ENCODE data around the gene CNTN2. TPM values are rescaled to one million over a fixed set of nuclear protein-coding genes. Genes with fewer than 3 reads are reported as not detected.

The CNTN2 gene
- polyA plus RNA-seq, 4 donors = under 0.01 to 1.7 (median 0.35) TPM; not detected in 1

- no peak for FAIRE-seq
- 90 to 94% (median 92%) methylated on average over 11 of the region's 11 CpGs for WGBS, 3 donors
Measured at GRCh38 chr1:205074084-205074483, 31.1 kb downstream of the CNTN2 start.

GRCh38 chr1:205074513-205074912 is 31.5 kb downstream of the CNTN2 start:
- no peaks in the 10 kb centered on the region for H3K36me3 ChIP-seq (ENCODE audit: control insufficient read depth in 3 of 3, insufficient read depth in 2 of 3, low read depth in 1 of 3, low read length in 3 of 3)
- H3K27me3 ChIP-seq (ENCODE audit: control insufficient read depth in 3 of 3, insufficient read depth in 3 of 3, low read length in 3 of 3) = no peaks in the 10 kb centered on the region
- DNase-seq = no peak
- H3K4me3 ChIP-seq (ENCODE audit: low read depth in 1 of 3, low read length in 3 of 3) = no peak overlapping the region
- WGBS, 3 donors = 92 to 94% (median 94%) methylated on average over 7 of the region's 7 CpGs
- H3K4me1 ChIP-seq (ENCODE audit: control insufficient read depth in 3 of 3, insufficient read depth in 2 of 3, low read depth in 1 of 3, low read length in 2 of 3) = no peaks in the 10 kb centered on the region
- no peak overlapping the region for H3K27ac ChIP-seq (ENCODE audit: low read depth in 1 of 3, low read length in 2 of 3)
- no peak for FAIRE-seq
- no peaks in the 10 kb centered on the region for H3K9me3 ChIP-seq (ENCODE audit: control insufficient read depth in 2 of 2, insufficient read depth in 1 of 2, low read depth in 1 of 2, low read length in 1 of 2)

More at GRCh38 chr1:205074084-205074483, 31.1 kb downstream of the CNTN2 start:
- no peak for DNase-seq
- Histone ChIP-seq H3K27ac (ENCODE audit: low read depth in 1 of 3, low read length in 2 of 3) (no peak overlapping the region), H3K9me3 (ENCODE audit: control insufficient read depth in 2 of 2, insufficient read depth in 1 of 2, low read depth in 1 of 2, low read length in 1 of 2) (no peaks in the 10 kb centered on the region), H3K4me1 (ENCODE audit: control insufficient read depth in 3 of 3, insufficient read depth in 2 of 3, low read depth in 1 of 3, low read length in 2 of 3) (no peaks in the 10 kb centered on the region), H3K36me3 (ENCODE audit: control insufficient read depth in 3 of 3, insufficient read depth in 2 of 3, low read depth in 1 of 3, low read length in 3 of 3) (no peaks in the 10 kb centered on the region), H3K4me3 (ENCODE audit: low read depth in 1 of 3, low read length in 3 of 3) (no peak overlapping the region), H3K27me3 (ENCODE audit: control insufficient read depth in 3 of 3, insufficient read depth in 3 of 3, low read length in 3 of 3) (no peaks in the 10 kb centered on the region)

GRCh38 chr1:205075642-205076155 is 32.7 kb downstream of the CNTN2 start:
- no peaks in the 10 kb centered on the region for H3K4me1 ChIP-seq (ENCODE audit: control insufficient read depth in 3 of 3, insufficient read depth in 2 of 3, low read depth in 1 of 3, low read length in 2 of 3)
- H3K27ac ChIP-seq (ENCODE audit: low read depth in 1 of 3, low read length in 2 of 3) = no peak overlapping the region
- no peaks in the 10 kb centered on the region for H3K9me3 ChIP-seq (ENCODE audit: control insufficient read depth in 2 of 2, insufficient read depth in 1 of 2, low read depth in 1 of 2, low read length in 1 of 2)
- H3K36me3 ChIP-seq (ENCODE audit: control insufficient read depth in 3 of 3, insufficient read depth in 2 of 3, low read depth in 1 of 3, low read length in 3 of 3) = no peaks in the 10 kb centered on the region
- no peak overlapping the region for H3K4me3 ChIP-seq (ENCODE audit: low read depth in 1 of 3, low read length in 3 of 3)
- FAIRE-seq (no peak), DNase-seq (no peak)
- WGBS, 3 donors = 57 to 72% (median 58%) methylated on average over 7 of the region's 7 CpGs
- H3K27me3 ChIP-seq (ENCODE audit: control insufficient read depth in 3 of 3, insufficient read depth in 3 of 3, low read length in 3 of 3) = no peaks in the 10 kb centered on the region

DNA sequence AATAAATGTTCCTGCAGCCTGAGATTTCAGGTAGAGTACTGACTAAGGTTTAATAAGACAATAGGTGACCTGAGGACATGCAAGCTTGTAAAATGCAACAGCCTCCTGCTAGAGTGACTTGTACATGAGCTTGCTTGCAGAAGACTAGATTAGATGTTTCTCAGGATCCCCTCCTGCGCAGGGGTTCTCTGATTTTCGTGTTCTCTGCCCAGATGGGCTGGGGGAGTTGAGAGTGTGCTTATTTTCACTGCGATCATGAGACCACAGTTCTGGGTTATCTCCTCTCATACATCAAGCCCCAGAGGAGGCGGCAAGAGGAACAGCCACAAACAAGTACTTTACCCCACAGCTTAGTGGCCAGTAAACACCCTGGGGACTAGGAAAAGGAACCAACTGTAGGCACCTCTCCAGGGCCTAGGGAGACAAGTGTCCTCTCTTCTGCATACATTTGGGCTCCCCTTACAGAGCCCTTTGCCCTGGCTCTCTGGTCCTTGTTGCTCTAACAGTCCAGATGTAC is 33.3 kb downstream of the CNTN2 start:
- no peak overlapping the region for H3K27ac ChIP-seq (ENCODE audit: low read depth in 1 of 3, low read length in 2 of 3)
- WGBS, 3 donors = 75 to 90% (median 77%) methylated on average over 4 of the region's 4 CpGs
- no peaks in the 10 kb centered on the region for H3K4me1 ChIP-seq (ENCODE audit: control insufficient read depth in 3 of 3, insufficient read depth in 2 of 3, low read depth in 1 of 3, low read length in 2 of 3)
- no peak for FAIRE-seq
- no peak overlapping the region for H3K4me3 ChIP-seq (ENCODE audit: low read depth in 1 of 3, low read length in 3 of 3)
- DNase-seq = no peak
- H3K9me3 ChIP-seq (ENCODE audit: control insufficient read depth in 2 of 2, insufficient read depth in 1 of 2, low read depth in 1 of 2, low read length in 1 of 2) = no peaks in the 10 kb centered on the region
- H3K27me3 ChIP-seq (ENCODE audit: control insufficient read depth in 3 of 3, insufficient read depth in 3 of 3, low read length in 3 of 3) = no peaks in the 10 kb centered on the region
- no peaks in the 10 kb centered on the region for H3K36me3 ChIP-seq (ENCODE audit: control insufficient read depth in 3 of 3, insufficient read depth in 2 of 3, low read depth in 1 of 3, low read length in 3 of 3)

DNA sequence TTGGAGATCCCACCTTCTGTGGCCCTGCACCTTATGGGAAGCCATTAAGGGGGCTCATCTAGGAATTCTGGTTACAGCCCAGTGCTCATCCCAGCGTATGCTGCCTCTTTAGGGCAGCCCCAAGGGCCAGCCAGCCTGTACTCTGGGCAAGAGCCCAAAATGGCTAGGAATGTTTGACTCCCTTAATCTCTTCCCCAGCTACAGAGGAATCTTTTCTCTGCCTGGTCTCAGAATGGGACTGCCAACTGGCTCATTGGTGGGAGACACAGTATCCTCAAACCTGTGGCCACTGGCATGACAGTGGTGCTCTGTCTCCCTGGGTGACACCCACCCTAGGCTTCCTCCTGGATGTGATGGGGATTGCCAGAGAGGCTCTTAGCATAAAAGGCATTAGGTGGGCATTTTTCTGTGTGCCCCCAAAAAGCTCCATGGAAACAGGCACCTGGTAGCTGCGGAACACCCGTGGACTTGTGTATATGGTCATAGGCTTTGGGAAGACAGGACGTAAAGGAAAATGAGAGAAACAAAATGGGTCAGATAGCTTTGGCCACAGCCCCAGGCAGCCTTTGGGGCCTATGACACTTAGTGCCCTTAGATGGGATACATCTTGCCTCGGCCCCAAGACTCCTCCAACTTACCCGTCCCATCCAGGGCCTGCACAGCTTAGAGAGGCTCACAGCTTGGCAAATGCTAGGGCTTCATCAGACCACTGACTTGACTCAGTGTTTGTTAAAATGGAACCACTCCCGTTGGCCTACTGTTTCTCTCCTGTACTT is 34.3 kb downstream of the CNTN2 start:
- H3K9me3 ChIP-seq (ENCODE audit: control insufficient read depth in 2 of 2, insufficient read depth in 1 of 2, low read depth in 1 of 2, low read length in 1 of 2) = no peaks in the 10 kb centered on the region
- no peak overlapping the region for H3K27ac ChIP-seq (ENCODE audit: low read depth in 1 of 3, low read length in 2 of 3)
- 89 to 90% (median 89%) methylated on average over 7 of the region's 7 CpGs for WGBS, 3 donors
- no peaks in the 10 kb centered on the region for H3K4me1 ChIP-seq (ENCODE audit: control insufficient read depth in 3 of 3, insufficient read depth in 2 of 3, low read depth in 1 of 3, low read length in 2 of 3)
- H3K4me3 ChIP-seq (ENCODE audit: low read depth in 1 of 3, low read length in 3 of 3) = no peak overlapping the region
- no peak for DNase-seq
- no peaks in the 10 kb centered on the region for H3K27me3 ChIP-seq (ENCODE audit: control insufficient read depth in 3 of 3, insufficient read depth in 3 of 3, low read length in 3 of 3)
- H3K36me3 ChIP-seq (ENCODE audit: control insufficient read depth in 3 of 3, insufficient read depth in 2 of 3, low read depth in 1 of 3, low read length in 3 of 3) = no peaks in the 10 kb centered on the region
- FAIRE-seq = no peak

DNA sequence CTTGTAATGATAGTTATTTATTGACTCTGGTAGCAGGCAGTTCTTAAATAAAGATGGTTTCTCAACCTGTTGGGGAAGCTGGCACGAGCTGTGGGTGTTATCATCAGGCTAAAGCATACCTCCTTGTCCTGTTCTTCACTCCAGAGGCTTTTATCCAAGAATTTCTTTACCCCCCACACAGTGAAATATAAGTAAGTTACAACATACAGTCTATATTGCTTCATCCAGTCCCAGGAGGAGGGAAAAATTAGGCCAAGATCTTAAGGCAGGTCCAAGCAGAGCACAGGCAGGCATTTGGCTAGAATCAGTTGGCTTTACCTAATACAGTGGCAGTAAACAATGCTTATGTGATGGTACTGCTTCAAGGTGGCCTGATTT is 34.9 kb downstream of the CNTN2 start:
- no peaks in the 10 kb centered on the region for H3K27me3 ChIP-seq (ENCODE audit: control insufficient read depth in 3 of 3, insufficient read depth in 3 of 3, low read length in 3 of 3)
- H3K36me3 ChIP-seq (ENCODE audit: control insufficient read depth in 3 of 3, insufficient read depth in 2 of 3, low read depth in 1 of 3, low read length in 3 of 3) = no peaks in the 10 kb centered on the region
- H3K27ac ChIP-seq (ENCODE audit: low read depth in 1 of 3, low read length in 2 of 3) = no peak overlapping the region
- no peak for FAIRE-seq
- no peaks in the 10 kb centered on the region for H3K4me1 ChIP-seq (ENCODE audit: control insufficient read depth in 3 of 3, insufficient read depth in 2 of 3, low read depth in 1 of 3, low read length in 2 of 3)
- H3K9me3 ChIP-seq (ENCODE audit: control insufficient read depth in 2 of 2, insufficient read depth in 1 of 2, low read depth in 1 of 2, low read length in 1 of 2) = no peaks in the 10 kb centered on the region
- 78 to 86% (median 83%) methylated on average over 1 of the region's 1 CpG for WGBS, 3 donors
- no peak overlapping the region for H3K4me3 ChIP-seq (ENCODE audit: low read depth in 1 of 3, low read length in 3 of 3)
- no peak for DNase-seq

DNA sequence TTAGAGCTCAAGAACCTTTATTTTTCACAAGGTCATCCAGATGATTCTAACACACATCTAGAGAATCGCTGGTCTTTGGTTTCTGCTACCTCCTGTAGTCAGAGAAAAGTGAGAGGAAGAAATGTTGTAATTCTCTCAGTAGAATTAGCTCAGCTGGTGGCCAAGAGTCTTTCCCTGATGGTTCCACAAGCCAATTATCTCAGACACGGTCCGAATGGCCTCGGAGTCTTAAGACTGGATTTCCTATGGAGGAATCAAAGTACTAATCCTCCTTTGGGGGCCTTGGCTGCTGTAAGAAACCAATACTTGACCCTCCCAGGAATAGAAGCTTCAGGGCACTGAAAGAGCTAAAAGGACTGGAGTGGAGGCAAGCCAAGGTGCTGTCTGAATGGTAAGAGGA is 39.4 kb downstream of the CNTN2 start:
- H3K27me3 ChIP-seq (ENCODE audit: control insufficient read depth in 3 of 3, insufficient read depth in 3 of 3, low read length in 3 of 3) = no peaks in the 10 kb centered on the region
- FAIRE-seq (no peak), DNase-seq (no peak)
- H3K4me1 ChIP-seq (ENCODE audit: control insufficient read depth in 3 of 3, insufficient read depth in 2 of 3, low read depth in 1 of 3, low read length in 2 of 3) = no peaks in the 10 kb centered on the region
- H3K4me3 ChIP-seq (ENCODE audit: low read depth in 1 of 3, low read length in 3 of 3) = no peak overlapping the region
- H3K36me3 ChIP-seq (ENCODE audit: control insufficient read depth in 3 of 3, insufficient read depth in 2 of 3, low read depth in 1 of 3, low read length in 3 of 3) = peaks cover 2 to 16% (median 8%) of the 10 kb centered on the region in 3 donors
- H3K9me3 ChIP-seq (ENCODE audit: control insufficient read depth in 2 of 2, insufficient read depth in 1 of 2, low read depth in 1 of 2, low read length in 1 of 2) = no peaks in the 10 kb centered on the region
- 95 to 97% (median 96%) methylated on average over 4 of the region's 4 CpGs for WGBS, 3 donors
- H3K27ac ChIP-seq (ENCODE audit: low read depth in 1 of 3, low read length in 2 of 3) = no peak overlapping the region

DNA sequence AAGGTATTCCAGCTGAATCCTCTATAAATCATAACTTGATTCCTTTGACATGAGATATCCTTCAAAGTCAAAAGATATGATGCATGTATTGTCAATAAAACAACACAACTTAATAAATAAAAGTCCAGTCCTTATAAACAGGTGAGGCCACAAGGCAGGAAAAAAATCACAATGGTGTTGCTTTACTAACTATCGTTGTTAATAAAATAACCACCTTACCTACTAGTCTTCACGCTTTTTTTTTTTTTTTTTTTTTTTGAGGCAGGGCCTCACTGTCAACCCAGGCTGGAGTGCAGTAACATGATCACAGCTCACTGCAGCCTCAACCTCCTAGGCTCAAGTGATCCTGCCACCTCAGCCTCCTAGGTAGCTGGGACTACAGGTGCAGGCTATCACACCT is 41.3 kb downstream of the CNTN2 start, which contains the start of gene TMEM81:
TSS of gene TMEM81 (minus strand) at position 101 of the 400 bp plus-strand sequence. CDS start 140 bp downstream, outside the sequence.
- Histone ChIP-seq H3K27me3 (ENCODE audit: control insufficient read depth in 3 of 3, insufficient read depth in 3 of 3, low read length in 3 of 3) (no peaks in the 10 kb centered on the region), H3K4me3 (ENCODE audit: low read depth in 1 of 3, low read length in 3 of 3) (no peak within 1 kb of the TSS), H3K36me3 (ENCODE audit: control insufficient read depth in 3 of 3, insufficient read depth in 2 of 3, low read depth in 1 of 3, low read length in 3 of 3) (peaks cover 2 to 16% (median 11%) of the 10 kb centered on the region in 3 donors), H3K27ac (ENCODE audit: low read depth in 1 of 3, low read length in 2 of 3) (no peak within 1 kb of the TSS), H3K9me3 (ENCODE audit: control insufficient read depth in 2 of 2, insufficient read depth in 1 of 2, low read depth in 1 of 2, low read length in 1 of 2) (no peaks in the 10 kb centered on the region), H3K4me1 (ENCODE audit: control insufficient read depth in 3 of 3, insufficient read depth in 2 of 3, low read depth in 1 of 3, low read length in 2 of 3) (no peaks in the 10 kb centered on the region)
- FAIRE-seq (no peak), DNase-seq (no peak)
- 93 to 100% (median 94%) methylated on average over 2 of the region's 2 CpGs for WGBS, 3 donors
